HG02852 (cell line): Measurements from ENCODE around the gene C5.
"Not testable (repeated sequence)": the region's sequence is repeated elsewhere in the genome, so short reads cannot be mapped to it uniquely, and the experiment has no call there.

Source experiments
- ATAC-seq: cut with Tn5 transposase; IDR thresholded peaks from one replicate; pipeline ENCODE4 v1.9.1; 2021; ENCODE audit warnings: mild to moderate bottlenecking, moderate library complexity; ENCODE audit not compliant: unreplicated experiment

The C5 gene

GRCh38 chr9:120982836-120983235, 67.2 kb downstream of the C5 start:
- no peak for ATAC-seq

GRCh38 chr9:120980951-120981350, 69.1 kb downstream of the C5 start:
- ATAC-seq, result no peak

- ATAC-seq, result no peak
Measured at GRCh38 chr9:120979797-120980196, 70.3 kb downstream of the C5 start.

GRCh38 chr9:120978987-120979386, 71.1 kb downstream of the C5 start:
- ATAC-seq, result no peak

GRCh38 chr9:120977321-120977720, 72.8 kb downstream of the C5 start:
- no peak for ATAC-seq

GRCh38 chr9:120974921-120975320, 75.2 kb downstream of the C5 start:
- no peak for ATAC-seq

GRCh38 chr9:120974181-120974580, 75.9 kb downstream of the C5 start:
- no peak for ATAC-seq

- ATAC-seq, result no peak
Measured at GRCh38 chr9:120971938-120972337, 78.1 kb downstream of the C5 start.

GRCh38 chr9:120971471-120971870, 78.6 kb downstream of the C5 start:
- ATAC-seq, result not testable (repeated sequence)

- no peak for ATAC-seq
Measured at GRCh38 chr9:120970244-120970643, 79.8 kb downstream of the C5 start.

- ATAC-seq, result no peak
Measured at GRCh38 chr9:120966013-120966369, 84.1 kb downstream of the C5 start.

GRCh38 chr9:120965344-120966012, 84.6 kb downstream of the C5 start:
- ATAC-seq, result no peak

- no peak for ATAC-seq
Measured at GRCh38 chr9:120961936-120962335, 88.1 kb downstream of the C5 start.

- no peak for ATAC-seq
Measured at GRCh38 chr9:120960001-120960400, 90.1 kb downstream of the C5 start.

GRCh38 chr9:120956862-120957261, 93.2 kb downstream of the C5 start:
- ATAC-seq, result no peak

- ATAC-seq, result no peak
Measured at GRCh38 chr9:120951960-120952618, 98.0 kb downstream of the C5 start.

- no peak for ATAC-seq
Measured at GRCh38 chr9:120950421-120951388, 99.4 kb downstream of the C5 start.

- no peak for ATAC-seq
Measured at GRCh38 chr9:120949290-120949689, 100.8 kb downstream of the C5 start.

- no peak for ATAC-seq
Measured at GRCh38 chr9:120948824-120949223, 101.3 kb downstream of the C5 start.

- no peak for ATAC-seq
Measured at GRCh38 chr9:120947222-120947621, 102.9 kb downstream of the C5 start.

- no peak for ATAC-seq
Measured at GRCh38 chr9:120946259-120946658, 103.8 kb downstream of the C5 start.

- ATAC-seq, result no peak
Measured at GRCh38 chr9:120944948-120945347, 105.1 kb downstream of the C5 start.
